HG03175 (cell line): ENCODE results near the gene SCGB1D2.

Experiments
- ATAC-seq: cut with Tn5 transposase; IDR thresholded peaks from one replicate; pipeline ENCODE4 v1.9.1; 2021; ENCODE audit warnings: mild to moderate bottlenecking, moderate library complexity; ENCODE audit not compliant: unreplicated experiment

The SCGB1D2 gene

DNA sequence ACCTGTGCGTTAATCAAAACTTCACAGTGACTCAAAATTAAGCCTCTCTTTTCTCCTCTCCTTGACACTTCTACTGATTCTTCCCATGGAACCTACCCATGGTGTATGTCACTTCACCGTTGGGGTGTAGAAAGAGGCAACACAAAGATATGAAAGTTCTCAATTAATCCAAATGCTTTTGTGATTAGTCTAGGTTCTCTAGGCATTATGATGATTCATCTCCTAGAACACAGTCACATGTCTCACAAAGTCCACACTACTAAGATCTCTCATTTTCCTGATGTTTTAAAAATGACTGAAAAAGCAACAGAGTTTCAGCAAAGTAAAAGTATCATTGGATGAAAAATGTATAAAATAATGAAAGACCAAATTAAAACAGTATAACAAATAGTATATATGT, 14.2 kb downstream of the SCGB1D2 start:
- ATAC-seq, result no peak

DNA sequence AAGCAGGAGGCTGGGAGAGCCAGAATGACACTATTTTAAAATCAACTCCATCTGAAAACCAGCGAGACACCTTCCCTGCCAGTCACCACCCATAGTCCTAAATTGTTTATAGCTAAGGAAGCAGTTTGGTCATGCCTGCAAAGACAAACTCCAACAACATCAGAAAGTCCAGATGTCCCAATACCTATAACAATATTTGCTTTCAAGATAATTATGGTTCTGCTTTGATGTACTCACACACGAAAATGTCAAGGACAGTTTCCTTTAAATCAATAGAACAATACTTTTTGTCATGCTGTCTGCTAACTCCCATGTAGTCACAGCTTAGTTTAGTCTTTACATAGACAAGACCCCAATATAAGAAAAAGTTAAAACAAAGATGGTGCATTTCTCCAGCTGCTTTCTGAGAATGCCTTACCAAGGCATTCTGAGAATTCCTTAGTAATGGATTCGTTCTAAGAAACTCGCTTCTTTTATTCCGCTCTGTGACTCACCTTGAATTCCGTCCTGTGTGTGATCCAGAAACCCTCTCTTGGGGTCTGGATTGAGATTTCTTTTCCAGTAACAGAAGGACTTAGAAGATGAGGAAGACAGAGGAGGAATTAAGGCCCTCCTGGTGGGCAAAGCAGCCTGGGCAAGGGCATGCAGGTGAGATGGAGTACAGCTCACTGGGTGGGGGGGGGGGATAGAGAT, 18.4 kb downstream of the SCGB1D2 start:
- no peak for ATAC-seq

DNA sequence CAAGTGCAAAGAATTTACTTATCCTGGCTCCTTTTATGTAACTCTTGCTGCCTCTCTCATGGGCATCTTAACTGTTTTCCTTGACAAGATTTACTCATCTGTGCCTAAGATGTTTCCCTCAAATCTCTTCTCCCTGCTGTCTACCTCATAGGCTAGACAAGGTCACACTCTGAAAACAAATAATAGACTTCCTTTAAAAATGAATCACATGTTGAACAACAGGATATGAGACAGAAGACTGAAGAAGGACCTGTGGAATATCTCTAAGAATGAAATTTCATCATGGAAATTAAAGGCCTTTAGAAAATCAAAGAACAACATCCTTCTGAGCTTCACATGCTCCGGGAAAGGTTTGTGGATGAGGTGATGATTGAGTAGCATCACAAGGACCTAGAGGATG, 22.0 kb downstream of the SCGB1D2 start:
- no peak for ATAC-seq

DNA sequence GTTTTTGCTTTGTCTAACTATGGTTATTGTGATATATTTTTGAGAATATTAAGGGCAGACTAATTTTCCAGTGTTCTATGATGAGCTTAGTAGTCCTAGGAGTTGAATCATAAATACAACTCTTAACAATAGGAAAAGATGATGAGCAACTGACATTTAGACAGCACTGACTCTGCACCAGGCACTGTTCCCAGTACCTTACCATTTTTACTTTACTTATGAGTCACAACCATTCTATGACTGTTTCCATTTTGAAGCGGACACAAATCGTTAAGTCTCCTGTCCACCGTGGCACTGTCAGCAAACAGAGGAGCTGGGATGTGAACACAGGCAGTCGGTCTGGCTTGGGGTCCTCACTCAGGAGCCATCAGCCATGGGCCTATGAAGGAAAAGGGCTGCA, 24.5 kb downstream of the SCGB1D2 start:
- ATAC-seq, result no peak

DNA sequence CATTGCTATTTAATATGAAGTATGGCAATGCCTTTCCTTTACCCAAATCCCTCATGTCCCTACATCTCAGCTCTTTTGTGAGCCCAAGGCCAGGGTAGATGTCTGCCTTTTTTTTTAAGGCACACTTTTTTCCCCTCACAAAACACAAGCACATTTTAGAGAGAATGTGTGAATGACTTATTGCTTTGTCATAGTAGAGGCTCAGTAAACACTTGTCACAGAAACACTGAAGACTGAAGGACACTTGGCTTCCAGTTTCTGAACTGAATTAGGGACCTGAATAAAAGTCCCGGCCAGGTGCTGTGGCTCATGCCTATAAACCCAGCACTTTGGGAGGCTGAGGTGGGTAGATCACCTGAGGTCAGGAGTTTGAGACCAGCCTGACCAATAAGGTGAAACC, 25.0 kb downstream of the SCGB1D2 start:
- no peak for ATAC-seq

DNA sequence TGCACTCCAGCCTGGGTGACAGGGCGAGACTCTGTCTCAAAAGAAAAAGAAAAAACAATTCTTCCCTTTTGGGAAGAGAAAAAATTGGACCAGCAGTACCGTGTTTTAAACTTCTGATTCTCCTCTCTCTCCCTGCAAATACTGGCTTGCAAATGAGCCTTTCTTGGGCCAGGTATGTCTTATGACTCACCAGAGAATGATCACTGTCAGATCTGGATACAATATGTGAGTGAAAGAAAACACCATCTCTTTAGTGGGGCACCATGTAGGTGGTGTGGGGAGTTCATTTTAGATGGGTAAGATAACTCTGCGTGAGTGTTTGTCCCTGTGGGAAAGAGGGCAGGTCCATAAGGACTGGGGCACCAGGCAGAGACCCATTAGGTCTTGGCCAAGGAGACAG, 25.5 kb downstream of the SCGB1D2 start:
- ATAC-seq, result no peak

DNA sequence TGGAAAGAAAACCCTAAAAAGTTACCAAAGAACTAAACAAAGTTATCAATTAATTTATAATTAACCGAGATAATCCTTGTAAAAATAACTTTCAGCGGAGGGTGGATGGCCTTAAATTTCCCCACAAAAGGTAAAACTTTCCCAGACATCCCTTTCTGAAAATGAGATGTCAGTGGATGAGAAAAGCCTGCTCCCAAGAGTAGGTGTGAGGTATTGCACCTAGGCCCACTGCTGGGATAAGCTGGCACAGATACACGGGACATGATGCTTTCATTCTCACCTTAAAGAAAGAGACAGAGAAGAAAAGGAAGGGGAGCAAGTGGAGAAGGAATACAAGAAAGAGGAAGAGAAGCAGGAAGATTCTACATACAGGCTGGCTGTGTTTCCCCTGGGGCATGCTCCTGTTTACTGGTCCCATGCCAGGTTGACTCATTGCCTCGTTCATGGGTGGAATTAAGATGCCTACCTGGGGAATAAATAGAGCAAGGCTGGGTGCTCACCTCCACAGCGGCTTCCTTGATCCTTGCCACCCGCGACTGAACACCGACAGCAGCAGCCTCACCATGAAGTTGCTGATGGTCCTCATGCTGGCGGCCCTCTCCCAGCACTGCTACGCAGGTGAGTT, 27.7 kb downstream of the SCGB1D2 start, which contains the start of gene SCGB2A2:
TSS of gene SCGB2A2 (plus strand) at position 505 of the 625 bp plus-strand sequence. CDS start at position 564, 59 bp downstream.
- no peak for ATAC-seq

DNA sequence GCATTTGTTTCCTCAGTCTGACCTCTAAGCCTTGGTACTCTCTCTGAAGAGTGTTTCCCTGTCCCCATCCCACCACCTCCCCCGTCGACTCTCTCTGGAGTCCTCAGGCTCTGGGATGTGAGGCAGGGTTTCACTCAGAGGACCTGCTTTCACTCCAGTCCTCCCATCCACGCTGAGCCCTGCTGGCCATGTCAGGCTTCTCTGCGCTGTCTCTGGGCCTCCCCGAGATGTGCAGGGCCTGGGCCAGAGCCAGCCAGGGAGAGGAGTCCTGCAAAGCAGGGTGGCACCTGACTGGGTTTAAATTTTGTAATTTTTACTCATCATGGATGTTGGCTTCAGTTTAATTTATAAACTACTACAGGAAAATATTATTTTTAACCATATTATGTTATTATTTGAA, 31.2 kb downstream of the SCGB1D2 start:
- no peak for ATAC-seq

DNA sequence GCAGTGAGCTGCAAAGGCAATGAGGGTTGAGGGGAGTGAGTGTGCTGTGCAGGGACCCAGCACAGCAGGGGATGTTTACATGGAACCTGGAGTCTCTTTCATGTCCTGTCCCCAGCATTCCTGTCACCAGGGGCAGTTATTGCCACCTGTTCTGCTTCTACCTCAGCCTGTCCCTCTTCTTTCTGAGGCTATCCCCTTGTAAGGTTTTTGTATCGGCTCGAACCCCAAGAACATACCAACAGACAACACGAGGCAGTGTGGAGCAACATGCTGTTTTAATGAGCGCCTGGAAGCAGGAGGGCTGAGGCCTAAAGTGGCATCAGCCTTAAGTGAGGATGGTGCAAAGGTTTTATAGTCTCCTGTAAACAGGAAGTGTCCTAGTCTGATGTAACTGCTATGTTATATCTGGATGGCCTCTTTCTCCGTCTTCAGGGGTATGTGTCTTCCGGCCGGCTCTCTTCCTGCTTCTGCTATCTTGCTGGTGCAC, 31.8 kb downstream of the SCGB1D2 start:
- ATAC-seq, result no peak

DNA sequence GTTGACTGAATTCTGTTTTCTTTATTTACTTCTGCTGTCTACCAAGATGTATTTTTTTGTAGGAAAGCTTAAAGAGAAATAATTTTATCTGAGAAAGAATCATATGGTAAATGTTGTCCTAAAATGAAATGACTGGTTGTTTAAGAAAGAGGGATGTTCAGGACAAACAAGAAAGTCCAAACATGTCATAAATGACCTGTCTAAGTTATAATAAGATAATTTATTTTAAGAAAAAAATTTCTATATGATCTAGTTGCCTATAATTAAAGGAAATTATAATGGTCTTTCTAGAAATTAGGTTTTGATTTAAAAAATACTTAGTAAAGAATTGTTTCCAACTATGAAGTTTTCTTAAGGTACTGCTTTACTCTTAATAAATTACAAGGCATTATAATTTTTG, 38.4 kb downstream of the SCGB1D2 start:
- ATAC-seq, result no peak
